ENCODE measurements around the gene C20orf141. TPM values are rescaled to one million over a fixed set of nuclear protein-coding genes. Genes with fewer than 3 reads are reported as not detected.

The C20orf141 gene
- total RNA-seq, 3 donors from 2014 or later = not detected

GRCh38 chr20:2798095-2798805, 16.5 kb upstream of the C20orf141 start:
- no peaks in the 10 kb centered on the region for H3K9me3 ChIP-seq
- DNase-seq (no peak), ATAC-seq (no peak)
- H3K4me3 ChIP-seq = no peak overlapping the region
- H3K36me3 ChIP-seq (ENCODE audit: low read depth) = no peaks in the 10 kb centered on the region
- intact Hi-C loops (cut with DNase I, micrococcal nuclease) = no loop called here
- no peak for TF ChIP-seq CTCF (IDR thresholded peaks at IDR 0.05)
- peaks cover 16% of the 10 kb centered on the region for H3K4me1 ChIP-seq (ENCODE audit: low read depth)

GRCh38 chr20:2798814-2799213, 16.0 kb upstream of the C20orf141 start:
- Histone ChIP-seq H3K4me1 (ENCODE audit: low read depth) (peaks cover 16% of the 10 kb centered on the region), H3K36me3 (ENCODE audit: low read depth) (no peaks in the 10 kb centered on the region), H3K9me3 (no peaks in the 10 kb centered on the region), H3K4me3 (no peak overlapping the region)
- intact Hi-C loops (cut with DNase I, micrococcal nuclease) = no loop called here
- no peak for TF ChIP-seq CTCF (IDR thresholded peaks at IDR 0.05)
- no peak for ATAC-seq
- DNase-seq = no peak

GRCh38 chr20:2799271-2799670, 15.5 kb upstream of the C20orf141 start:
- ATAC-seq (no peak), DNase-seq (no peak)
- no peak overlapping the region for H3K4me3 ChIP-seq
- H3K9me3 ChIP-seq = no peaks in the 10 kb centered on the region
- H3K4me1 ChIP-seq (ENCODE audit: low read depth) = peaks cover 16% of the 10 kb centered on the region
- intact Hi-C loops (cut with DNase I, micrococcal nuclease) = no loop called here
- H3K36me3 ChIP-seq (ENCODE audit: low read depth) = no peaks in the 10 kb centered on the region
- no peak for TF ChIP-seq CTCF (IDR thresholded peaks at IDR 0.05)

- DNase-seq (no peak), ATAC-seq (peak; percentile 26)
- intact Hi-C loops (cut with DNase I, micrococcal nuclease) = no loop called here
- no peak for TF ChIP-seq CTCF (IDR thresholded peaks at IDR 0.05)
- H3K4me1 ChIP-seq (ENCODE audit: low read depth) = peaks cover 16% of the 10 kb centered on the region
- H3K9me3 ChIP-seq = no peaks in the 10 kb centered on the region
- H3K4me3 ChIP-seq = no peak overlapping the region
- H3K36me3 ChIP-seq (ENCODE audit: low read depth) = no peaks in the 10 kb centered on the region
These were observed 14.9 kb upstream of the C20orf141 start for GRCh38 chr20:2799688-2800520.

- ATAC-seq (peak; percentile 60), DNase-seq (no peak)
- Histone ChIP-seq H3K4me1 (ENCODE audit: low read depth) (peaks cover 16% of the 10 kb centered on the region), H3K9me3 (no peaks in the 10 kb centered on the region), H3K36me3 (ENCODE audit: low read depth) (no peaks in the 10 kb centered on the region), H3K4me3 (no peak within 1 kb of the TSS)
- TF ChIP-seq CTCF (IDR thresholded peaks at IDR 0.05) = no peak
- intact Hi-C loops (cut with DNase I, micrococcal nuclease) = no loop called here
These were observed 14.1 kb upstream of the C20orf141 start, which contains the start of gene CPXM1 for GRCh38 chr20:2800521-2801285. Gene CPXM1 (minus strand): TSS chr20:2800627. CDS start chr20:2800572, 55 bp downstream.
